Measurements from ENCODE around the gene CD6. TPM values are rescaled to one million over a fixed set of nuclear protein-coding genes. Genes with fewer than 3 reads are reported as not detected.

Gene CD6
- polyA plus RNA-seq, 6 donors from 2014 or later: 6.4 to 25.2 (median 10.8) TPM

DNA sequence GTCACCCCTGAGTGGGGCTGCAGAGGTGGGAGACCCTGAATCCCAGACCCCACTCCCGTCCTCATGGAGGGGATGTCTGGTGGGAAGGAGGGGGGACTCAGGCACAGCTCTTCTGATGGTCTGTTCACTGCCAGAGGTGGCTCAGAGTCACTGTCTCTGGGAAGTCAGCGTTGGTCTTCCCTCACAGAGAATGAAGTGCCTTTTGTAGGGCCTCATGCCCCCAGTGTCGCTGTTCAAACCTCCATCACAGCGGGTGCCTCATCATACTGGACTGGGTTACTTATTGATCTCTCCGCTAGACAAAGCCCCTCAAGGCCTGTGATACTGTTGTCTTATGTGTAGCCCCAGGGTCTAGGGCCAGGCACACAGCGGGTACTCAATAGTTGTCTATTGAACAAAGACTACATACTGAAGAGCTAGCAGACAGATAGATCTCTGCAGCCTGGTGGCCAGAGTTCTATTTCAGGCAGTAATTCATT, 41.3 kb downstream of the CD6 start:
- DNase-seq (no peak), ATAC-seq (ENCODE audit: low read depth in 2 of 2) (no peak)
- peaks cover 0 to 6% (median 0%) of the 10 kb centered on the region in 3 donors for H3K27me3 Mint-ChIP-seq
- H3K4me3 Mint-ChIP-seq: peak overlapping the region in 3 of 8 donors; percentile 56 to 76 (median 75)
- H3K27ac Mint-ChIP-seq: peak overlapping the region in 3 of 6 donors; percentile 19 to 76 (median 46)
- peaks cover 19 to 38% (median 28%) of the 10 kb centered on the region in 3 donors for H3K4me1 Mint-ChIP-seq
- H3K36me3 Mint-ChIP-seq: no peaks in the 10 kb centered on the region
- no peaks in the 10 kb centered on the region for H3K9me3 Mint-ChIP-seq

DNA sequence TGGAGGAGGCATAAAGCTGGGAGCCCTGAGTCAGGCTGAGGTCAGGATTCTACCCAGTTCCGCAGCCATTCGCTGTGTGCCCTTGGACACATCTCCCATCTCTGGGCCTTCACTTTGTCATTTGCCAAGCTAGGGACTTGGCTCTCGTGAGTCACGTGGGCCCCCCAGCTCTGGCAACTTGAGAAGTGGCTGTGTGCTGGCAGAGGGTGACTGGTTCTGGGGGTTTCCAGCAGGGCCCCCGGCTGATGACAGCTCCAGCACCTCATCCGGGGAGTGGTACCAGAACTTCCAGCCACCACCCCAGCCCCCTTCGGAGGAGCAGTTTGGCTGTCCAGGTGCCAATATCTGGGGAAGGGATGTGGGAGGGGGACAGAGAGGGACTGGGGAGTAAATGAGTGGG, 46.6 kb downstream of the CD6 start:
- Mint-ChIP-seq H3K9me3 (no peaks in the 10 kb centered on the region), H3K27ac (peak overlapping the region in 2 of 6 donors; percentile 42 to 80), H3K4me3 (no peak overlapping the region), H3K27me3 (no peaks in the 10 kb centered on the region), H3K36me3 (peaks cover 0 to 7% of the 10 kb centered on the region in 2 donors), H3K4me1 (peaks cover 29 to 39% (median 31%) of the 10 kb centered on the region in 3 donors)
- ATAC-seq (ENCODE audit: low read depth in 2 of 2): no peak
- DNase-seq: no peak

DNA sequence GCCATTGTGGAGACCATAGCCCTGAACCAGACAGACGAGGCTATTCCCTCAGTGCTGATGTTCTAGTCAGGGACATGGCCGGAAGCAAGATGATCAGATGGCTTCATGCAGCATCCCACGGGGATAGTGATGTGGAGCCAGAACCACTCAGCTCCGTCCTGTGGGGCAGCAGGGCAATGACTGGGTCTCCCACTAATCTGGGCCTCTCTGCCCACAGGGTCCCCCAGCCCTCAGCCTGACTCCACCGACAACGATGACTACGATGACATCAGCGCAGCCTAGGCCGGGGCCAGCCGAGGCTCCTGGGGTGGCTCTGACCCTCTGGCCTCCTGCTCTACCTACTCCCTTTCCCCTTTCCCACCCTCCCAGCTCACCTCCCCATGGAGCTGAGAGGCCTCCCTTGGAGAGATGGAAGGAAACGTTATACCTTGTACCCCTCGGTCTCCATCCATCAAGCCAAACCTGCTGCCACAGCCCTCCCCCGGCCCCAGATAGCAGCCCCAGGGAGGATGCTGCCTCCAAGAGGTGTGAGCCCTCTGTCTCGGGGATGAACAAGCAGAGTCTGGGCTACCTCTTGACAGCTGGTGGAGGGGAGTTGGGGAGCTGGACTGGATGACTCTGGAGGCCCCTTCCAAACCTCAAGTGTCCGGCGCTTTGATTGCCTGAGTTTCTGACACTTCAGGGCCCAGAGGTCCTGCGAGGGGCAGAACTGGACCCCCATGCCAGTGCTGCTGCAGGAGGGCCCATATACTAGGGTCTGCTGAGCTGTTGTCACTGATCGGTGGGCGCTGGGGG, 47.8 kb downstream of the CD6 start:
- Mint-ChIP-seq H3K27me3 (no peaks in the 10 kb centered on the region), H3K4me3 (no peak overlapping the region)
- no peak for DNase-seq

DNA sequence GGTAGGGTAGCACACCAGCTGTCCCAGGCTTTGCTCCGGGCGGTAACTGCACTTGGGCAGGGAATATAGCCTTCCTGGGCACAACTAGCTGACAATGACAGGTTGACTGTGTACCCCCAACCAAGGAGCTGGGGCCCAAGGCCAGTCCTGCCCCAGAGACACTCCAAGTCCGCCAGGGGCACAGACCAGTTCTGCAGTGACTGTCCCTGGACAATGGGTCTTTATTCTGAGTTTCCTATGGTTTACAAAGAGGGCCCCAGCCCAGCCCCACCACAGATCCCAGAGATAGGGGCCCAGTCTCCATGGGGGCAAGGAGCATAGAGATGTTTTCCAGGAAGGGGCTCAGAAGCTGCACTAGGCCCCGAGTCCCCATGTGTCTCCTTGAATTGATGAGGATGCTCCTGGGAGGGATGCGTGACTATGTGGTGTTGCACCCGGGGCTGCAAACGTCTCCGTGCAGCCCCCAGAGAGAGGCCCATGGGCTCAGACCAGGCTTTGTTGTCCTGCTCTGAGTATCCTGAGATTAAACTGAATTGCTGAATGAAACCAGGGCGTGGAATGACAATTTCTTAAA, 48.4 kb downstream of the CD6 start:
- H3K4me3 Mint-ChIP-seq: peak overlapping the region in 4 of 8 donors; percentile 37 to 72 (median 52)
- DNase-seq (no peak), ATAC-seq (ENCODE audit: low read depth in 2 of 2) (no peak)
- H3K4me1 Mint-ChIP-seq: peaks cover 36 to 46% (median 41%) of the 10 kb centered on the region in 3 donors
- H3K9me3 Mint-ChIP-seq: no peaks in the 10 kb centered on the region
- H3K36me3 Mint-ChIP-seq: peaks cover 0 to 7% of the 10 kb centered on the region in 2 donors
- no peaks in the 10 kb centered on the region for H3K27me3 Mint-ChIP-seq
- peak overlapping the region in 2 of 6 donors; percentile 51 to 84 for H3K27ac Mint-ChIP-seq

More for the DNA sequence above, 47.8 kb downstream of the CD6 start:
- ATAC-seq (ENCODE audit: low read depth in 2 of 2): no peak
- Mint-ChIP-seq H3K27ac (peak overlapping the region in 2 of 6 donors; percentile 38 to 80), H3K4me1 (peaks cover 34 to 46% (median 39%) of the 10 kb centered on the region in 3 donors), H3K9me3 (no peaks in the 10 kb centered on the region), H3K36me3 (peaks cover 0 to 7% of the 10 kb centered on the region in 2 donors)

DNA sequence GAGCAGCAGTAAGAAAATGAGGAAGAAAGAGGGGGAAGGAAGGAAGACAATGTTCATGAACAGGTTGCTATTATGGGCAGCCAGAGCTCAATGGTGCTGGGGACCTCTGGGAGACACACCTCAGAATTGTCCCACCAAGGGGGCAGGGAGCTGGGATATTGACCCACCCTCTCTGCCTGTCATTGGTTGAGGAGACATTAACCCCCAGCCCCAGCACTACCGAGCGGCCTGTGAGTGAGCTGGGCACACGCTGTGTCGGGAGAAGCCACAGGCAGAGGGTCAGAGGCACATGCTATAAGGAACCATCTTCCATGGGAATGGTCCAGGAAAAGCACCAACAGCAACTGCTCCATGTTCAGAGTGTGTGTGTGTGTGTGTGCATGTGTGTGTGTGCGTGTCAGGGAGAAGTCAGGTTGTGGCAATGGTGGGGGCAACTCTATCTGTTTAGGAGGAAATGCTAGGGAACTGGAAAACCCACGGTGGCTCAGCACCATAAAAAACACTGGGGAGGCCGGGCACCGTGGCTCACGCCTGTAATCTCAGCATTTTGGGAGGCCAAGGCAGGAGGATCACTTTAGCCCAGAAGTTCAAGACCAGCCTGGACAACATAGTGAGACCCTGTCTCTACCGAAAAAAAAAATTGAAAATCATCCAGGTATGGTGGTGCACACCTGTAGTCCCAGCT, 49.2 kb downstream of the CD6 start:
- ATAC-seq (ENCODE audit: low read depth in 2 of 2) (no peak), DNase-seq (no peak)
- Mint-ChIP-seq H3K9me3 (no peaks in the 10 kb centered on the region), H3K27ac (peak overlapping the region in 4 of 6 donors; percentile 83 to 96 (median 94)), H3K4me1 (peaks cover 40 to 52% (median 49%) of the 10 kb centered on the region in 3 donors), H3K36me3 (peaks cover 0 to 7% of the 10 kb centered on the region in 2 donors), H3K4me3 (peak overlapping the region in 7 of 8 donors; percentile 52 to 89 (median 78)), H3K27me3 (no peaks in the 10 kb centered on the region)

DNA sequence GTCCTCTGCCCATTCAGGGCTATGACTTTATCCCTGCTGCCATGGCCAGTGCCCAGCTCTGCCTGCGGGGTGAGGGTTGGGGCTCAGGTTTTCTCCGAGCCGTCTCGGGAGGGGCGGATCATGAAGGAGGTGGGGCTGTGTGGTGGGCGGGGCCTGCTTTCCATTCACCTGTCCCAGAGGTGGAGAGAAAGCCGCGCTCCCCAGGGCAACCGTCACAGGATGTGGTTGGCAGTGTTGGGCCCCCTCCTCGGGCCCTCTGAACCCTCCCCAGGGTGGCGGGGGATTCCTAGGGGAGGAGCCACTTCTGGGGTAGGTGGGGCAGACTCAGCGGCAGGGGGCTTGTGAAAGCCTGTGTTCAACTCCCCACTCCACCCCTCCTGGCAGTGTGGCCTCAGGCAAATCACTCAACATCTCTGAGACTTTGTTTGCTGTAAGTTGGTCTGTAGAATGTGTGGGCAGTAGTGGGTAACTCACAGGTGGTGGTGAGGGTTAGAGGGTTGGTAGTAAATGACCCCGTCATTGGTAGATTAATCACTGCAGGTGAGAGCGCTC, 50.3 kb downstream of the CD6 start:
- peak; percentile 73 for DNase-seq
- Mint-ChIP-seq H3K36me3 (peaks cover 0 to 7% of the 10 kb centered on the region in 2 donors), H3K27me3 (no peaks in the 10 kb centered on the region), H3K4me3 (peak overlapping the region; percentile 10 to 89 (median 79)), H3K4me1 (peaks cover 48 to 59% (median 53%) of the 10 kb centered on the region in 3 donors), H3K9me3 (no peaks in the 10 kb centered on the region), H3K27ac (peak overlapping the region; percentile 83 to 97 (median 95))
- peak; percentile 84 to 89 for ATAC-seq (ENCODE audit: low read depth in 2 of 2)

DNA sequence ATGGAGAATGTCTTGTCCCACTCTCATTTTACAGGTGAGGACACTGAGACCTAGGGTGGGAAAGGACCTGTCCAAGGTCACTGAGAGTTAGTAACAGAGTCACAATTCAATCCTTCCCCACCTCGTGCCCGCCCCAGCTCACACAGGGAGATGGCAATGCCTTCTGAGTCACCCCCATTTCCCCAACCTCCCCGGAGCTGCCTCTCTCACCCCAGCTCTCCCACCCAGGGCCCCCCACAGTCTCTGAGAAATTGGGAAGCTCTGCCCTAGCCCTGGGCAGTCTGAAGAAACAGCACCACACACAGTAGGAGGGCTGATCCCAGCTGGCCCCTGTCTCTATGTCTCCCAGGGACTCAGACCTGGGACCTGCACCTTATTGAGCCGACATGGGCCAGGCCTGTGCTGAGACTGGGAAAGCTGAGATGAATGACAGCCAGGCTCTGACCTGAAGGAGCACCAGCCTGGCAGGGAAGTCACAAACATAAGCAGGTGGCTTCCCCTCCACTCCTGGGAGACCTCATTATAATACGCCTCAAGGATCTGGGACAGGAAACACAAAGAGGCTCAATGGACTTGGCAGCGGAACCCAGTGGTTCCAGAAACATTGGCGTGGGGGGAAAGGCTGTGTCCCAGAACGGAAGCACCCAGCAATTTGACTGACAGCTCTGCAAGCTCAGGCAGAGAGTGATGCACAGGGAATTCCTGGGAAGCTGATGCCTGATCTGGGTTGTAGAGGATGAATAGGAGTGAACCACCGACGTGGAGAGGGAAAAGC, 51.0 kb downstream of the CD6 start:
- Mint-ChIP-seq H3K4me3 (peak overlapping the region in 7 of 8 donors; percentile 10 to 89 (median 78)), H3K27ac (peak overlapping the region in 5 of 6 donors; percentile 82 to 97 (median 92))
- DNase-seq: no peak

DNA sequence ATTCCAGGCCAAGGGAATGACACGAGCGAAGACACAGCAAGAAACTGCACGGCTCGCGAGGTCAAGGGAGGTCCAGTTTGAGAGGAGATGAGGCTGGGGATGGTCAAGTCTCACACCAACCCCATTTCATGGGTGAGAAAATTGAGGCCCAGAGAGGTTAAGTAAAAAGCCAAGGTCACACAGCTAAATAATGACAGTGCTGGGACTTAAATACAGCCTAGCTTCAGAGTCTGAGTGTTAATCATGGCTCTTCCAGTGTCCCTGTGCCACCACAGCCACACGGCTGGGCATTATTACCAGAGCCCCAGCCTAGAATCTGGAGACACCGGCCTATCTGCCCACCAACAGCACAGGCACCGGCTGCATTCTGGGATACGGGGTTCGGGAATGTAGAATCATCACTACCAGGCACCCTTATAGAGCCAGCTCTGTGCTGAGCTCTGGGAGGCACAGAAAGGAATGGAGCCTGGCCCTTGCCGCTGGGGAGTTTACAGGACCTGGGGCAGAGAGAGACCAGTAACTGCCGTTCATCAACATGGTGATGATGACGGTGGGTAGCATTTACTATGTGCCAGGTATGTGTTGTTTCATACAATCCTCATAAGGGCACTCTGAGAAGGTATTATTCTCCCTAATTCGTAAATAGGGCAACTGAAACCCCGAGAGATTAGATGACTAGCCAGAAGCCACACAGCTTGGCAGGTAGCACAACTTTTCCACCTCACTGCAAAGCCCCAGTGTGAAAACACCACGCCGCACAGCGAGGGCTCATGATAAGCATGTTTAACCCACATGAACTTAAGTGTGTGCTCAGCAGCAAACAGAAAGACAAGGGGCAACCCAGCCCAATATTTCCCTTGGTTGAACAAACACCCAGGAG, 51.8 kb downstream of the CD6 start:
- peak overlapping the region in 2 of 8 donors; percentile 63 to 89 for H3K4me3 Mint-ChIP-seq
- H3K4me1 Mint-ChIP-seq: peaks cover 64 to 74% (median 68%) of the 10 kb centered on the region in 3 donors
- no peaks in the 10 kb centered on the region for H3K27me3 Mint-ChIP-seq
- DNase-seq (no peak), ATAC-seq (ENCODE audit: low read depth in 2 of 2) (no peak)
- H3K9me3 Mint-ChIP-seq: no peaks in the 10 kb centered on the region
- H3K36me3 Mint-ChIP-seq: peaks cover 0 to 6% of the 10 kb centered on the region in 2 donors
- H3K27ac Mint-ChIP-seq: peak overlapping the region in 5 of 6 donors; percentile 76 to 92 (median 87)

More for the DNA sequence above, 51.0 kb downstream of the CD6 start:
- ATAC-seq (ENCODE audit: low read depth in 2 of 2): no peak
- Mint-ChIP-seq H3K9me3 (no peaks in the 10 kb centered on the region), H3K36me3 (peaks cover 0 to 7% of the 10 kb centered on the region in 2 donors), H3K27me3 (no peaks in the 10 kb centered on the region), H3K4me1 (peaks cover 55 to 66% (median 60%) of the 10 kb centered on the region in 3 donors)

DNA sequence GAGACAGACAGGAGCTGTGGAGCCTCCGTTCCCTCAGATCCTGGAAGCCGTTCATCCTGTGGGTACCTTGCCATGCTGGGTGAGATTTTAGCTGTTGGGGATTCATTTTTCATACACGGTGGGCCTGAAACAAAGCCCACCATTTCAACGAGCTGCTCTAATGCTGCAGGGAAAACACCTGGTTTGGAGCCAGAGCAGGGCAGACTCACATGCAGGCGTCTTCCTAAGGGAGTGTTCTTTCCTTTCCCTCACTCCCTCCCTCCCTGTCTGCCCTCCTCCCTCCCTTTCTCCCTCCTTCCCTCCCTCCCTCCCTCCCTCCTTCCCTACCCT, 52.5 kb downstream of the CD6 start:
- Mint-ChIP-seq H3K4me3 (peak overlapping the region in 1 of 8 donors; percentile 63), H3K27me3 (no peaks in the 10 kb centered on the region), H3K4me1 (peaks cover 67 to 79% (median 74%) of the 10 kb centered on the region in 3 donors), H3K36me3 (no peaks in the 10 kb centered on the region), H3K9me3 (no peaks in the 10 kb centered on the region), H3K27ac (peak overlapping the region in 2 of 6 donors; percentile 87 to 92)
- ATAC-seq (ENCODE audit: low read depth in 2 of 2) (no peak), DNase-seq (no peak)

DNA sequence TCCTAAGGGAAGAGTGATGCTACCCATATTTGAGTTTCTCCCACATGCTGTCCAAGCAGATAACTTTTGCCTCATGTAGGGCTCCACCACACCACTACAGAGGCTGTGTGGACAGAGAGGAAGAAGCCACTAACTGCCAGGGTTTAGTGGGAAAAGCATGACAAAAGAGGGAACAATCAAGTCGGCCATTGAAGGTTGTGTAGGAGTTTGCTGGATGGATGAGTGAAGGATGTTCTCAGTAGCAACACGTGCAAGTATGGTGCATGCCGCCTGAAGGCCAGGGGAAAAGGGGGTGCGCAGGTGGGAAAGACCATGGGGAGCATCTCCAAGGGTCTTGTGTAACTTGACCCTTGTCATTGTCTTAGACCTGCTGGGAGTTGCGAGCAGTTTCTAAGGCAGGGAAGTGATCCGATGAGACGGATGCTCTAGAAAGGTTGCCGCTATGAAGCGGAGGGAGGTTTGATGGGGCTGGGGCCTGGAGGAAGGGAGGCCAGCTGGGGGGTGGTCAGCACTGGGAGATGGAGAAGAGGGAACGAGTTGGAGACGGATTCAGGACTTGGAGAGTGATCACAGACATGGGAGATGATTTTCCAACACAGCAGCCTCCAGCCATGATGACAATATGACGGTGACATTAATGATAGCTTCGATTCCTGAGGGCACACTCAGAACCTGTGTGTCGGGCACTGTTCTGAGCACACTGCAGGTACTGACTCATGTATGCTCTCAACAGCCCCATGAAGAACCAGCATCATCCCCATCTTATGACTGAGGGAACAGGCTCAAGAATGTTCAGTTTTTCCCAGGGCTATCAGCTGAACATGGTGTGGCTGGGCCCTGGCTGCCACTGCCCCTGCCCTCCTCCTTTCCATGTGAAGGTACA, 53.7 kb downstream of the CD6 start:
- Mint-ChIP-seq H3K4me1 (peaks cover 67 to 83% (median 80%) of the 10 kb centered on the region in 3 donors), H3K4me3 (peak overlapping the region in 2 of 8 donors; percentile 2 to 66), H3K27ac (peak overlapping the region; percentile 24 to 86 (median 64)), H3K36me3 (no peaks in the 10 kb centered on the region), H3K9me3 (no peaks in the 10 kb centered on the region), H3K27me3 (no peaks in the 10 kb centered on the region)
- DNase-seq: no peak
- no peak for ATAC-seq (ENCODE audit: low read depth in 2 of 2)

DNA sequence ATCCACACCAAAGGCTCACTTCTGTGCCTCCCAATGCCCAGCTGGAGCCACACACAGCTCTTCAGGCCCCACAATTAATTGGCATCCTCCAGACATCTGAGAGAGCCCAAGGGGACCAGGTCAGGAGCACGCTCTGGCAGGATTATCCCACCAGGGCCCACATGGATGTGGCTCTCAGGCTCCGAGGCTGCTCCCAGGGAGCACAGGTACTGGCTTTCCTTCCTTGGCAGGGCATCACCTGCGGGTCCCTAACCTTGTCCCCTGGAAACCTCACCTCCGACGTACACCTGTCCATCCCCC, 54.3 kb downstream of the CD6 start:
- DNase-seq (no peak), ATAC-seq (ENCODE audit: low read depth in 2 of 2) (no peak)
- peaks cover 61 to 77% (median 74%) of the 10 kb centered on the region in 3 donors for H3K4me1 Mint-ChIP-seq
- no peaks in the 10 kb centered on the region for H3K36me3 Mint-ChIP-seq
- no peaks in the 10 kb centered on the region for H3K27me3 Mint-ChIP-seq
- H3K4me3 Mint-ChIP-seq: peak overlapping the region in 4 of 8 donors; percentile 15 to 66 (median 43)
- H3K9me3 Mint-ChIP-seq: no peaks in the 10 kb centered on the region
- H3K27ac Mint-ChIP-seq: peak overlapping the region in 3 of 6 donors; percentile 57 to 80 (median 67)
